ENCODE data around the gene ADAMTS20.

DNA sequence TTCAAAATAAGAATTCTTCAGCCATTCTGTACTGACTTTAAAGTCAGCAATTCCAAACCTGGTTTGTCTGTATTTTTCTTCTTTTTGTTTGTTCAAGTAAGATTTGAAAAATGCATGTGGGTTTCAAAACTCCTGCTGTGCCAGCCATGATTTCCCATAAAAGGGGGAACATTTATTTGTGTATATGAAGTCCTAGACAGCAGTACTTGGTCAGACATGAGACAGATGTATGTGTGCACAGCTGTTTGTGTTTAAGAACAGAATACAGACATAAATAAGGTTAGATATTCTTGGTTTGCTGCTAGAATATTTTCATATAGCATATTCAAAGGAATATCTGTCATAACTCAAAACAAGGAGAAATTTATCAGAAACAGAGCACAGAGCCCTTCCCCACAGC is 236.0 kb downstream of the ADAMTS20 start:
- TF ChIP-seq CTCF (conservative IDR thresholded peaks at IDR 0.05; ENCODE audit: low read depth, low read length) (no peak), EZH2 (IDR thresholded peaks at IDR 0.05; ENCODE audit: borderline replicate concordance, low read depth, low read length, poor library complexity, severe bottlenecking) (no peak)

Measured in A673 (cell line).